HEK293 (cell line): ENCODE data around the gene NLGN4Y.

Experiments
- HOXA7 ChIP-seq: sonication (generic); formaldehyde crosslinking; IDR thresholded peaks from 2 replicates; pipeline ENCODE4 v1.8.1; 2022; ENCODE audit warnings: missing genetic modification reagents, borderline replicate concordance
- ZNF132 ChIP-seq: fragments of 450-650 bp; formaldehyde crosslinking; IDR thresholded peaks from 2 replicates; pipeline ENCODE4 v1.5.1; 2017; ENCODE audit warnings: missing biosample characterization, missing genetic modification characterization, borderline replicate concordance
- ZNF140 ChIP-seq: fragments of 450-650 bp; formaldehyde crosslinking; IDR thresholded peaks from 2 replicates; pipeline ENCODE4 v1.5.1; 2016; ENCODE audit warnings: missing biosample characterization, missing genetic modification characterization
- ZNF169 ChIP-seq: fragments of 450-650 bp; formaldehyde crosslinking; IDR thresholded peaks from 2 replicates; pipeline ENCODE4 v1.5.1; 2016; ENCODE audit warnings: missing biosample characterization, missing genetic modification characterization
- ZNF24 ChIP-seq: fragments of 450-650 bp; formaldehyde crosslinking; IDR thresholded peaks from 2 replicates; pipeline ENCODE4 v1.5.1; 2016; ENCODE audit warnings: missing biosample characterization, missing genetic modification characterization
- ZNF660 ChIP-seq: fragments of 450-650 bp; IDR thresholded peaks from 2 replicates; pipeline ENCODE4 v1.5.1; 2018; ENCODE audit warnings: missing biosample characterization, mild to moderate bottlenecking, missing genetic modification characterization
- ZNF701 ChIP-seq: fragments of 450-650 bp; formaldehyde crosslinking; IDR thresholded peaks from 2 replicates; pipeline ENCODE4 v1.5.1; 2016; ENCODE audit warnings: missing biosample characterization, missing genetic modification characterization
- ZNF777 ChIP-seq: fragments of 450-650 bp; formaldehyde crosslinking; IDR thresholded peaks from 2 replicates; pipeline ENCODE4 v1.5.1; 2017; ENCODE audit warnings: missing biosample characterization, missing genetic modification characterization, borderline replicate concordance
- ZNF792 ChIP-seq: fragments of 450-650 bp; formaldehyde crosslinking; IDR thresholded peaks from 2 replicates; pipeline ENCODE4 v1.5.1; 2016; ENCODE audit warnings: missing biosample characterization, missing genetic modification characterization
- TF ChIP-seq, protein P1 (sequence below): fragments of 450-650 bp; formaldehyde crosslinking; IDR thresholded peaks from 2 replicates; pipeline ENCODE4 v1.5.1; 2016; ENCODE audit warnings: missing biosample characterization, missing genetic modification characterization
- TF ChIP-seq, protein P2 (sequence below): fragments of 450-650 bp; formaldehyde crosslinking; IDR thresholded peaks from 2 replicates; pipeline ENCODE4 v1.5.1; 2016; ENCODE audit warnings: missing biosample characterization, missing genetic modification characterization

DNA sequence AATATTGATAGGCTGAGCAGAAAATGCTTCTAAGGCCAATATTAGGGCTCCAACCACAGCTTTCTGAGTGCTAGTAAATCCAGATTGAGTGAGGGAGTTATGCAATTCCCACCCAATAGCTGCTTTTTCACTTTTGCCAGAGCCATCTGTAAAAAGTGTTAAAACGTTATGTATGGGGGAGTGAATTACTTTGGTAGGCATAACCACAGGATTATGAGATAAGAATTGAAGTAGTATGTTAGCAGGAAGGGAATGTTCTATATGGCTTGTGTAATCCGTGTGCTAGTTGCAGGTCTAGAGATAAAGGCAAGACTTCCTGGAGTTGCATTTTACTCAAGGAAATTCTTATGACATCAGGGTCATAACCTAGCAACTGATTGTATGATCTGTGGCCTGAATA, 347.6 kb downstream of the NLGN4Y start:
- TF ChIP-seq ZNF701 (no peak), ZNF169 (tag by site-specific recombination) (no peak), ZNF792 (tag by site-specific recombination) (no peak), ZNF24 (tag by site-specific recombination) (no peak), ZNF132 (tag by site-specific recombination) (no peak), ZNF777 (tag by site-specific recombination) (no peak), ZNF140 (tag by site-specific recombination) (no peak), ZNF660 (tag by site-specific recombination) (no peak), HOXA7 (CRISPR knock-in tag) (no peak)
- TF ChIP-seq, protein P1, sequence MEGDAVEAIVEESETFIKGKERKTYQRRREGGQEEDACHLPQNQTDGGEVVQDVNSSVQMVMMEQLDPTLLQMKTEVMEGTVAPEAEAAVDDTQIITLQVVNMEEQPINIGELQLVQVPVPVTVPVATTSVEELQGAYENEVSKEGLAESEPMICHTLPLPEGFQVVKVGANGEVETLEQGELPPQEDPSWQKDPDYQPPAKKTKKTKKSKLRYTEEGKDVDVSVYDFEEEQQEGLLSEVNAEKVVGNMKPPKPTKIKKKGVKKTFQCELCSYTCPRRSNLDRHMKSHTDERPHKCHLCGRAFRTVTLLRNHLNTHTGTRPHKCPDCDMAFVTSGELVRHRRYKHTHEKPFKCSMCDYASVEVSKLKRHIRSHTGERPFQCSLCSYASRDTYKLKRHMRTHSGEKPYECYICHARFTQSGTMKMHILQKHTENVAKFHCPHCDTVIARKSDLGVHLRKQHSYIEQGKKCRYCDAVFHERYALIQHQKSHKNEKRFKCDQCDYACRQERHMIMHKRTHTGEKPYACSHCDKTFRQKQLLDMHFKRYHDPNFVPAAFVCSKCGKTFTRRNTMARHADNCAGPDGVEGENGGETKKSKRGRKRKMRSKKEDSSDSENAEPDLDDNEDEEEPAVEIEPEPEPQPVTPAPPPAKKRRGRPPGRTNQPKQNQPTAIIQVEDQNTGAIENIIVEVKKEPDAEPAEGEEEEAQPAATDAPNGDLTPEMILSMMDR (tag by site-specific recombination): no peak
- TF ChIP-seq, protein P2, sequence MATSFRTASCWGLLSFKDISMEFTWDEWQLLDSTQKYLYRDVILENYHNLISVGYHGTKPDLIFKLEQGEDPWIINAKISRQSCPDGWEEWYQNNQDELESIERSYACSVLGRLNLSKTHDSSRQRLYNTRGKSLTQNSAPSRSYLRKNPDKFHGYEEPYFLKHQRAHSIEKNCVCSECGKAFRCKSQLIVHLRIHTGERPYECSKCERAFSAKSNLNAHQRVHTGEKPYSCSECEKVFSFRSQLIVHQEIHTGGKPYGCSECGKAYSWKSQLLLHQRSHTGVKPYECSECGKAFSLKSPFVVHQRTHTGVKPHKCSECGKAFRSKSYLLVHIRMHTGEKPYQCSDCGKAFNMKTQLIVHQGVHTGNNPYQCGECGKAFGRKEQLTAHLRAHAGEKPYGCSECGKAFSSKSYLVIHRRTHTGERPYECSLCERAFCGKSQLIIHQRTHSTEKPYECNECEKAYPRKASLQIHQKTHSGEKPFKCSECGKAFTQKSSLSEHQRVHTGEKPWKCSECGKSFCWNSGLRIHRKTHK (tag by site-specific recombination): no peak
